ENCODE results near the gene C19orf85.

C19orf85 gene

GRCh38 chr19:55503502-55504251, 39.1 kb upstream of the C19orf85 start (continued):
- TF ChIP-seq, protein P1, sequence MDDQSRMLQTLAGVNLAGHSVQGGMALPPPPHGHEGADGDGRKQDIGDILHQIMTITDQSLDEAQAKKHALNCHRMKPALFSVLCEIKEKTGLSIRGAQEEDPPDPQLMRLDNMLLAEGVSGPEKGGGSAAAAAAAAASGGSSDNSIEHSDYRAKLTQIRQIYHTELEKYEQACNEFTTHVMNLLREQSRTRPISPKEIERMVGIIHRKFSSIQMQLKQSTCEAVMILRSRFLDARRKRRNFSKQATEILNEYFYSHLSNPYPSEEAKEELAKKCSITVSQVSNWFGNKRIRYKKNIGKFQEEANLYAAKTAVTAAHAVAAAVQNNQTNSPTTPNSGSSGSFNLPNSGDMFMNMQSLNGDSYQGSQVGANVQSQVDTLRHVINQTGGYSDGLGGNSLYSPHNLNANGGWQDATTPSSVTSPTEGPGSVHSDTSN (CRISPR knock-in tag; IDR thresholded peaks at IDR 0.05), result no peak; the same call in none of the 2 replicates
- TF ChIP-seq ZNF121 (tag by site-specific recombination; IDR thresholded peaks at IDR 0.05), result no peak
- no peak for TF ChIP-seq ZNF174 (tag by site-specific recombination; IDR thresholded peaks at IDR 0.05)
- no peak for TF ChIP-seq ZNF555 (tag by site-specific recombination; conservative IDR thresholded peaks at IDR 0.05)
- no peak for TF ChIP-seq YY2 (tag by site-specific recombination; IDR thresholded peaks at IDR 0.05)
- TF ChIP-seq SCRT1 (tag by site-specific recombination; IDR thresholded peaks at IDR 0.05; ENCODE audit: borderline replicate concordance), result no peak
- TF ChIP-seq ZNF140 (tag by site-specific recombination; IDR thresholded peaks at IDR 0.05), result no peak
- TF ChIP-seq ZNF184 (tag by site-specific recombination; IDR thresholded peaks at IDR 0.05), result no peak
- TF ChIP-seq ZNF138 (tag by site-specific recombination; IDR thresholded peaks at IDR 0.05; ENCODE audit: borderline replicate concordance), result no peak
- TF ChIP-seq ATF2 (tag by site-specific recombination; IDR thresholded peaks at IDR 0.05; ENCODE audit: low read depth), result peak; percentile 87; the same call in 1 of the 2 replicates
- TF ChIP-seq ZNF16 (tag by site-specific recombination; IDR thresholded peaks at IDR 0.05; ENCODE audit: low read depth), result no peak
- peak; percentile 44; the same call in 1 of the 2 replicates for TF ChIP-seq ZNF76 (tag by site-specific recombination; IDR thresholded peaks at IDR 0.05; ENCODE audit: borderline replicate concordance, low read depth)
- TF ChIP-seq ZNF530 (tag by site-specific recombination; IDR thresholded peaks at IDR 0.05; ENCODE audit: low read depth), result no peak
- TF ChIP-seq ZBTB49 (tag by site-specific recombination; IDR thresholded peaks at IDR 0.05; ENCODE audit: low read depth), result no peak
- TF ChIP-seq ZNF202 (tag by site-specific recombination; IDR thresholded peaks at IDR 0.05; ENCODE audit: borderline replicate concordance), result no peak
- TF ChIP-seq KLF16 (tag by site-specific recombination; IDR thresholded peaks at IDR 0.05), result peak; percentile 50
- no peak for TF ChIP-seq ZNF433 (tag by site-specific recombination; IDR thresholded peaks at IDR 0.05; ENCODE audit: low read depth)
- no peak for TF ChIP-seq ZNF776 (tag by site-specific recombination; IDR thresholded peaks at IDR 0.05; ENCODE audit: borderline replicate concordance)
- no peak for TF ChIP-seq MYNN (tag by site-specific recombination; IDR thresholded peaks at IDR 0.05; ENCODE audit: borderline replicate concordance)
- no peak for TF ChIP-seq MEIS1 (CRISPR knock-in tag; IDR thresholded peaks at IDR 0.05; ENCODE audit: borderline replicate concordance)
- no peak for TF ChIP-seq ZFP41 (tag by site-specific recombination; IDR thresholded peaks at IDR 0.05; ENCODE audit: borderline replicate concordance)
- no peak for TF ChIP-seq TCF7L2 (IDR thresholded peaks at IDR 0.05; ENCODE audit: borderline replicate concordance, low read depth, low read length)
- TF ChIP-seq, protein P2, sequence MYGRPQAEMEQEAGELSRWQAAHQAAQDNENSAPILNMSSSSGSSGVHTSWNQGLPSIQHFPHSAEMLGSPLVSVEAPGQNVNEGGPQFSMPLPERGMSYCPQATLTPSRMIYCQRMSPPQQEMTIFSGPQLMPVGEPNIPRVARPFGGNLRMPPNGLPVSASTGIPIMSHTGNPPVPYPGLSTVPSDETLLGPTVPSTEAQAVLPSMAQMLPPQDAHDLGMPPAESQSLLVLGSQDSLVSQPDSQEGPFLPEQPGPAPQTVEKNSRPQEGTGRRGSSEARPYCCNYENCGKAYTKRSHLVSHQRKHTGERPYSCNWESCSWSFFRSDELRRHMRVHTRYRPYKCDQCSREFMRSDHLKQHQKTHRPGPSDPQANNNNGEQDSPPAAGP (tag by site-specific recombination; IDR thresholded peaks at IDR 0.05), result peak; percentile 13; the same call in 1 of the 2 replicates
- peak; percentile 80; the same call in 1 of the 2 replicates for TF ChIP-seq ZNF792 (tag by site-specific recombination; IDR thresholded peaks at IDR 0.05)
- peak; percentile 23; the same call in 1 of the 2 replicates for TF ChIP-seq REST (tag by site-specific recombination; IDR thresholded peaks at IDR 0.05)
- peak; percentile 43; the same call in 1 of the 2 replicates for TF ChIP-seq ZEB2 (tag by site-specific recombination; IDR thresholded peaks at IDR 0.05)
- TF ChIP-seq ZNF169 (tag by site-specific recombination; IDR thresholded peaks at IDR 0.05), result no peak; the same call in none of the 2 replicates
- peak; percentile 37 for TF ChIP-seq KLF8 (tag by site-specific recombination; IDR thresholded peaks at IDR 0.05)
- no peak for TF ChIP-seq ZNF146 (tag by site-specific recombination; IDR thresholded peaks at IDR 0.05)
